H9 (cell line): ENCODE data around the gene LARGE1. TPM values are rescaled to one million over a fixed set of nuclear protein-coding genes. Genes with fewer than 3 reads are reported as not detected.

Experiments
- DNase-seq: peaks from one replicate; pipeline ENCODE4 v3.0.0-alpha.2; 2017
- H2AFZ ChIP-seq: one replicate; pipeline ENCODE4 v1.6.1; 2013; ENCODE audit warnings: mild to moderate bottlenecking, low read length, control low read depth, moderate library complexity
- H2AK5ac ChIP-seq: 2 replicates; pipeline ENCODE4 v1.6.1; 2013; ENCODE audit warnings: low read length, control low read depth, mixed read lengths; ENCODE audit not compliant: insufficient read length
- H2BK120ac ChIP-seq: one replicate; pipeline ENCODE4 v1.6.1; 2013; ENCODE audit warnings: low read depth, mild to moderate bottlenecking, low read length, control low read depth, inconsistent platforms; ENCODE audit not compliant: poor library complexity, severe bottlenecking
- H2BK12ac ChIP-seq: 2 replicates; pipeline ENCODE4 v1.6.1; 2013; ENCODE audit warnings: low read length, control low read depth, mixed read lengths, low read depth; ENCODE audit not compliant: insufficient read length
- H2BK15ac ChIP-seq: 2 replicates; pipeline ENCODE4 v1.6.1; 2013; ENCODE audit warnings: low read depth, low read length, control low read depth
- H2BK20ac ChIP-seq: one replicate; pipeline ENCODE4 v1.6.1; 2013; ENCODE audit warnings: low read depth, mild to moderate bottlenecking, low read length, control low read depth, inconsistent platforms; ENCODE audit not compliant: poor library complexity, severe bottlenecking
- H2BK5ac ChIP-seq: 2 replicates; pipeline ENCODE4 v1.6.1; 2013; ENCODE audit warnings: low read length, control low read depth, mixed read lengths; ENCODE audit not compliant: insufficient read length
- H3K14ac ChIP-seq: 2 replicates; pipeline ENCODE4 v1.6.1; 2013; ENCODE audit warnings: low read length, control low read depth; ENCODE audit not compliant: insufficient read depth
- H3K18ac ChIP-seq: 2 replicates; pipeline ENCODE4 v1.6.1; 2013; ENCODE audit warnings: low read depth, mild to moderate bottlenecking, mixed read lengths, low read length, control low read depth; ENCODE audit not compliant: insufficient read length
- H3K23ac ChIP-seq: 2 replicates; pipeline ENCODE4 v1.6.1; 2013; ENCODE audit warnings: low read length, control low read depth, mixed read lengths, low read depth; ENCODE audit not compliant: insufficient read length
- H3K23me2 ChIP-seq: 2 replicates; pipeline ENCODE4 v1.6.1; 2013; ENCODE audit warnings: low read depth, mild to moderate bottlenecking, mixed read lengths, low read length, control low read depth; ENCODE audit not compliant: insufficient read length, poor library complexity, severe bottlenecking
- H3K27ac ChIP-seq: 2 replicates; pipeline ENCODE4 v1.5.1; 2013; ENCODE audit warnings: low read length, control low read depth, mixed read lengths, low read depth; ENCODE audit not compliant: insufficient read length
- H3K27me3 ChIP-seq: 2 replicates; pipeline ENCODE4 v1.6.1; 2013; ENCODE audit warnings: low read length, control low read depth, inconsistent platforms; ENCODE audit not compliant: insufficient read depth
- H3K4ac ChIP-seq: 2 replicates; pipeline ENCODE4 v1.6.1; 2013; ENCODE audit warnings: low read depth, mild to moderate bottlenecking, control low read depth, inconsistent platforms, low read length, moderate library complexity
- H3K4me1 ChIP-seq: 2 replicates; pipeline ENCODE4 v1.6.1; 2013; ENCODE audit warnings: low read length, control low read depth, inconsistent platforms; ENCODE audit not compliant: insufficient read depth
- H3K4me2 ChIP-seq: 2 replicates; pipeline ENCODE4 v1.6.1; 2013; ENCODE audit warnings: low read length, control low read depth, mixed read lengths; ENCODE audit not compliant: insufficient read length, insufficient read depth
- H3K56ac ChIP-seq: 2 replicates; pipeline ENCODE4 v1.6.1; 2013; ENCODE audit warnings: low read depth, mild to moderate bottlenecking, mixed read lengths, low read length, control low read depth; ENCODE audit not compliant: insufficient read length
- H3K79me1 ChIP-seq: 2 replicates; pipeline ENCODE4 v1.6.1; 2013; ENCODE audit warnings: low read depth, mild to moderate bottlenecking, moderate library complexity, low read length, control low read depth, inconsistent platforms; ENCODE audit not compliant: insufficient read depth, poor library complexity, severe bottlenecking
- H3K79me2 ChIP-seq: 2 replicates; pipeline ENCODE4 v1.6.1; 2013; ENCODE audit warnings: low read length, control low read depth, inconsistent platforms; ENCODE audit not compliant: insufficient read depth
- H3K9ac ChIP-seq: 2 replicates; pipeline ENCODE4 v1.6.1; 2013; ENCODE audit warnings: low read length, control low read depth, mixed read lengths; ENCODE audit not compliant: insufficient read length; ENCODE audit errors: extremely low read depth
- H3K9me3 ChIP-seq: one replicate; pipeline ENCODE4 v1.6.1; 2013; ENCODE audit warnings: low read depth, low read length, inconsistent platforms; ENCODE audit not compliant: control insufficient read depth
- H3T11ph ChIP-seq: one replicate; pipeline ENCODE4 v1.6.1; 2013; ENCODE audit warnings: mild to moderate bottlenecking, low read length, control low read depth, inconsistent platforms
- H4K20me1 ChIP-seq: one replicate; pipeline ENCODE4 v1.6.1; 2013; ENCODE audit not compliant: control insufficient read depth, insufficient read length, insufficient read depth
- H4K5ac ChIP-seq: 2 replicates; pipeline ENCODE4 v1.6.1; 2013; ENCODE audit warnings: low read depth, mild to moderate bottlenecking, mixed read lengths, low read length, control low read depth; ENCODE audit not compliant: insufficient read length
- H4K8ac ChIP-seq: replicated peaks from 2 replicates; pipeline ENCODE4 v1.6.1; 2013; ENCODE audit warnings: low read length, control low read depth, mixed read lengths, low read depth; ENCODE audit not compliant: insufficient read length
- H4K91ac ChIP-seq: 2 replicates; pipeline ENCODE4 v1.6.1; 2013; ENCODE audit warnings: low read depth, mild to moderate bottlenecking, moderate library complexity, mixed read lengths, low read length, control low read depth; ENCODE audit not compliant: insufficient read length
- H3K27ac Mint-ChIP-seq, 3 experiments: 2 replicates in 2 of 3; 3 replicates in 1 of 3; pipeline ENCODE4 v1.8.0; 2020 to 2021; ENCODE audit warnings: mixed read lengths in 3 of 3, mild to moderate bottlenecking in 1 of 3, moderate library complexity in 1 of 3
- H3K27me3 Mint-ChIP-seq: 2 replicates; pipeline ENCODE4 v1.8.0; 2021; ENCODE audit warnings: low read depth, mild to moderate bottlenecking, moderate library complexity, mixed read lengths
- H3K36me3 Mint-ChIP-seq, 3 experiments: 2 replicates in 2 of 3; 3 replicates in 1 of 3; pipeline ENCODE4 v1.8.0; 2020 to 2021; ENCODE audit warnings: low read depth in 3 of 3, mixed read lengths in 3 of 3; ENCODE audit not compliant: insufficient read depth in 1 of 3
- H3K4me1 Mint-ChIP-seq, 2 experiments: 2 replicates each; pipeline ENCODE4 v1.8.0; 2020; ENCODE audit warnings: mixed read lengths in 2 of 2
- H3K4me3 Mint-ChIP-seq, 2 experiments: 2 replicates in 1 of 2; 3 replicates in 1 of 2; pipeline ENCODE4 v1.8.0; 2020 to 2021; ENCODE audit warnings: mild to moderate bottlenecking in 2 of 2, mixed read lengths in 2 of 2, moderate library complexity in 1 of 2
- H3K9me3 Mint-ChIP-seq, 2 experiments: 2 replicates in 1 of 2; 3 replicates in 1 of 2; pipeline ENCODE4 v1.8.0; 2020; ENCODE audit warnings: mild to moderate bottlenecking in 2 of 2, mixed read lengths in 2 of 2, moderate library complexity in 1 of 2
- WGBS: extraction: QIAGEN DNeasy Blood & Tissue Kit; methylation state at CpG from one replicate; pipeline ENCODE4 v1.1.7; 2013; ENCODE audit warnings: missing lambda C conversion rate, low lambda C conversion rate, mixed read lengths; ENCODE audit not compliant: insufficient read length; ENCODE audit errors: extremely low coverage; 5-methylcytosine and 5-hydroxymethylcytosine counted together
- total RNA-seq: library from RNA; stranded (reverse); gene quantifications from 2 replicates; pipeline ENCODE4 v1.2.1, GENCODE V29; 2021
- TF ChIP-seq, protein P1 (sequence below): fragments of 200-600 bp; sonication (generic); conservative IDR thresholded peaks from 3 replicates; pipeline ENCODE4 v1.8.0; 2021; ENCODE audit warnings: antibody characterized with exemption, mild to moderate bottlenecking

LARGE1 gene
- total RNA-seq, 1 experiment from 2014 or later = 43.5 TPM

- Mint-ChIP-seq H3K9me3 (peaks cover 11 to 14% of the 10 kb centered on the region in 2 experiments), H3K27ac (no peak overlapping the region; a peak in 2 of 7 replicates), H3K4me3 (no peak overlapping the region), H3K27me3 (no peaks in the 10 kb centered on the region; the same call in 1 of the 2 replicates), H3K4me1 (peaks cover 16 to 30% of the 10 kb centered on the region in 2 experiments), H3K36me3 (peaks cover 11 to 16% (median 15%) of the 10 kb centered on the region in 3 experiments)
- no CpG with 5 or more reads among the region's 6 CpGs for WGBS
- H3K4me2 ChIP-seq = no peak overlapping the region
- H3K23me2 ChIP-seq = no peaks in the 10 kb centered on the region
- no peak overlapping the region for H3T11ph ChIP-seq
- no peak overlapping the region for H3K56ac ChIP-seq
- H3K4ac ChIP-seq = no peak overlapping the region
- H3K23ac ChIP-seq = no peak overlapping the region
- H3K27me3 ChIP-seq = no peaks in the 10 kb centered on the region
- H2BK20ac ChIP-seq = no peak overlapping the region
- no peak overlapping the region for H3K27ac ChIP-seq
- H3K4me1 ChIP-seq = no peaks in the 10 kb centered on the region
- no peak overlapping the region for H3K18ac ChIP-seq
- peaks cover 4% of the 10 kb centered on the region for H3K79me1 ChIP-seq
- no peak overlapping the region for H3K14ac ChIP-seq
- no peaks in the 10 kb centered on the region for H4K20me1 ChIP-seq
- peaks cover 27% of the 10 kb centered on the region; the same call in 1 of the 2 replicates for H3K79me2 ChIP-seq
- H2BK5ac ChIP-seq = no peak overlapping the region
- no peak overlapping the region for H2BK12ac ChIP-seq
- no peak overlapping the region for H4K5ac ChIP-seq
- no peaks in the 10 kb centered on the region for H3K9me3 ChIP-seq
- TF ChIP-seq, protein P1, sequence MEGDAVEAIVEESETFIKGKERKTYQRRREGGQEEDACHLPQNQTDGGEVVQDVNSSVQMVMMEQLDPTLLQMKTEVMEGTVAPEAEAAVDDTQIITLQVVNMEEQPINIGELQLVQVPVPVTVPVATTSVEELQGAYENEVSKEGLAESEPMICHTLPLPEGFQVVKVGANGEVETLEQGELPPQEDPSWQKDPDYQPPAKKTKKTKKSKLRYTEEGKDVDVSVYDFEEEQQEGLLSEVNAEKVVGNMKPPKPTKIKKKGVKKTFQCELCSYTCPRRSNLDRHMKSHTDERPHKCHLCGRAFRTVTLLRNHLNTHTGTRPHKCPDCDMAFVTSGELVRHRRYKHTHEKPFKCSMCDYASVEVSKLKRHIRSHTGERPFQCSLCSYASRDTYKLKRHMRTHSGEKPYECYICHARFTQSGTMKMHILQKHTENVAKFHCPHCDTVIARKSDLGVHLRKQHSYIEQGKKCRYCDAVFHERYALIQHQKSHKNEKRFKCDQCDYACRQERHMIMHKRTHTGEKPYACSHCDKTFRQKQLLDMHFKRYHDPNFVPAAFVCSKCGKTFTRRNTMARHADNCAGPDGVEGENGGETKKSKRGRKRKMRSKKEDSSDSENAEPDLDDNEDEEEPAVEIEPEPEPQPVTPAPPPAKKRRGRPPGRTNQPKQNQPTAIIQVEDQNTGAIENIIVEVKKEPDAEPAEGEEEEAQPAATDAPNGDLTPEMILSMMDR = no peak
- no peak overlapping the region for H2BK15ac ChIP-seq
- H4K8ac ChIP-seq = no peak overlapping the region
- no peak overlapping the region for H2BK120ac ChIP-seq
- no peak overlapping the region for H2AFZ ChIP-seq
- no peak overlapping the region for H2AK5ac ChIP-seq
- no peak overlapping the region for H4K91ac ChIP-seq
- H3K9ac ChIP-seq = no peak overlapping the region
- DNase-seq = no peak
These were observed 121.9 kb downstream of the LARGE1 start for GRCh38 chr22:33798401-33798800.
